ENCODE data around the gene MLF2. TPM values are rescaled to one million over a fixed set of nuclear protein-coding genes. Genes with fewer than 3 reads are reported as not detected.
A peak's percentile ranks its signal among the peaks of the same experiment; 100 is the strongest.

Gene MLF2
- total RNA-seq, 1 experiment from 2014 or later, result 309 TPM

- H3K4me3 ChIP-seq (replicated peaks in 1 of 2; ENCODE audit: low read depth in 1 of 2, low read length in 2 of 2), result peak overlapping the region; percentile 85 to 90
- peak overlapping the region; percentile 95 for H3K4me2 ChIP-seq (ENCODE audit: low read length)
- no peak overlapping the region for H2AFZ ChIP-seq (ENCODE audit: low read depth, low read length, poor library complexity, severe bottlenecking)
- peaks cover 37 to 66% of the 10 kb centered on the region in 2 experiments for H3K4me1 ChIP-seq (ENCODE audit: control insufficient read depth in 1 of 2, insufficient read depth in 2 of 2, low read length in 2 of 2)
- POLR2A ChIA-PET, result no interaction called here
- DNase-seq (ENCODE audit: low read depth, low spot score) (no peak), ATAC-seq (no peak)
- intact Hi-C loops (cut with micrococcal nuclease), result no loop called here
- H3K9ac ChIP-seq (ENCODE audit: low read length), result peak overlapping the region; percentile 84
- RAD21 ChIA-PET (ENCODE audit: low non-redundant PET in 1 of 2, low total read pairs in 2 of 2, uncharacterized antibody in 2 of 2, unreplicated experiment in 2 of 2), result interaction anchor here in 1 of 2 experiments (0.8 kb wide), 1 partner anchor 15 kb away, joined by 4 read pairs; no protein-coding TSS in a partner anchor
- peaks cover 29% of the 10 kb centered on the region for H3K79me2 ChIP-seq (ENCODE audit: insufficient read depth, low read length)
- peaks cover 9 to 13% of the 10 kb centered on the region in 2 experiments; a peak in 3 of 4 replicates for H3K36me3 ChIP-seq (ENCODE audit: control insufficient read depth in 1 of 2, insufficient read depth in 2 of 2, low read length in 2 of 2)
- no peaks in the 10 kb centered on the region for H3K27me3 ChIP-seq (ENCODE audit: insufficient read depth, low read length)
- no TSS peak for BruUV-seq (replicated peaks)
- TF ChIP-seq EZH2phosphoT487 (IDR thresholded peaks at IDR 0.05; ENCODE audit: borderline replicate concordance), result no peak
- no peak for TF ChIP-seq ZBTB33 (IDR thresholded peaks at IDR 0.05; ENCODE audit: extremely low read depth, insufficient replicate concordance, low read length)
- TF ChIP-seq SP1 (IDR thresholded peaks at IDR 0.05; ENCODE audit: low read depth), result no peak
- no peak for TF ChIP-seq CTCF (IDR thresholded peaks at IDR 0.05 in 2 of 3, conservative IDR thresholded peaks at IDR 0.05 in 1 of 3; ENCODE audit: borderline replicate concordance in 1 of 3, insufficient read depth in 1 of 3, low read depth in 2 of 3, low read length in 2 of 3)
- TF ChIP-seq FOSL1 (IDR thresholded peaks at IDR 0.05; ENCODE audit: low read depth), result no peak
- TF ChIP-seq POLR2A (IDR thresholded peaks at IDR 0.05; ENCODE audit: borderline replicate concordance, extremely low read depth, insufficient read depth, insufficient read length), result no peak
- TF ChIP-seq ZFX (IDR thresholded peaks at IDR 0.05), result no peak
- TF ChIP-seq POLR2AphosphoS5 (IDR thresholded peaks at IDR 0.05; ENCODE audit: low read depth, low read length), result no peak
- TF ChIP-seq SRF (IDR thresholded peaks at IDR 0.05; ENCODE audit: low read depth), result no peak
- TF ChIP-seq ELF1 (IDR thresholded peaks at IDR 0.05; ENCODE audit: borderline replicate concordance, low read depth), result no peak
- H3K27ac ChIP-seq (ENCODE audit: low read depth, low read length), result peak overlapping the region; percentile 72
- H4K20me1 ChIP-seq (ENCODE audit: insufficient read depth), result no peaks in the 10 kb centered on the region
- H3K9me2 ChIP-seq (ENCODE audit: insufficient read depth), result no peaks in the 10 kb centered on the region
- CTCF ChIA-PET, result interaction anchor here (1.0 to 1.6 kb wide), 3 partner anchors 10 to 84 kb away, joined by 3 to 9 read pairs (median 4); partner anchors contain the start of gene MLF2
- H3K9me3 ChIP-seq (ENCODE audit: control insufficient read depth in 1 of 2, insufficient read depth in 1 of 2, low read depth in 1 of 2, low read length in 2 of 2), result no peaks in the 10 kb centered on the region
Observed at GRCh38 chr12:6768437-6768914, 15.5 kb upstream of the MLF2 start.

Data from HCT116 (cell line).